ENCODE measurements around the gene GAA.

The GAA gene

DNA sequence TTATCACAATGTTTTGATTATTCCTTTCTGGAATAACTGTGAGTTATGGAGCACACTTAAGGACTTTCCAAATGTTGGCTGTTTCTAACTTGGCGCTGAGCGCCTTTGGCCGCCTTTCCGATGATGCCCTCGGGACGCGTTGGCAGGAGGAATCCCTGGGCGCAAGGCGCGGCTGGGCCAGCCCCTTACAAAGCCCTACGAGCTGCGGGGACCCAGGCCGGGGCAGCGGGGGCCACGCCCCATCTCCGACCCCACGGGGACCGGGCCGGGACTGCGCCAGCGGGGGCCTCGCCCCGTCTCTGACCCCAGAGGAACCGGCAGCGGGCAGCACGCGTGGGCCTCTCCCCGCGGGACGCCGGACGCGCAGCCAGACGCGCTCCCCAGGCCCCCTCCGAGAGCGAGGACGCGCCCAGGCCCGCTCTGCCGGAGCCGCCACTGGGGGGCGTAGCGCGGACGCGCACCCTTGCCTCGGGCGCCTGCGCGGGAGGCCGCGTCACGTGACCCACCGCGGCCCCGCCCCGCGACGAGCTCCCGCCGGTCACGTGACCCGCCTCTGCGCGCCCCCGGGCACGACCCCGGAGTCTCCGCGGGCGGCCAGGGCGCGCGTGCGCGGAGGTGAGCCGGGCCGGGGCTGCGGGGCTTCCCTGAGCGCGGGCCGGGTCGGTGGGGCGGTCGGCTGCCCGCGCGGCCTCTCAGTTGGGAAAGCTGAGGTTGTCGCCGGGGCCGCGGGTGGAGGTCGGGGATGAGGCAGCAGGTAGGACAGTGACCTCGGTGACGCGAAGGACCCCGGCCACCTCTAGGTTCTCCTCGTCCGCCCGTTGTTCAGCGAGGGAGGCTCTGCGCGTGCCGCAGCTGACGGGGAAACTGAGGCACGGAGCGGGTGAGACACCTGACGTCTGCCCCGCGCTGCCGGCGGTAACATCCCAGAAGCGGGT is at the start of gene GAA:
Gene GAA (plus strand): TSS at position 571 of the 935 bp plus-strand sequence. CDS start 3,006 bp downstream, outside the sequence.
- in situ Hi-C loops (cut with HindIII; ENCODE audit: low pct_ligation_motif_present, low pct_unique_long_range_greater_than_20kb, low sequenced_read_pairs): no loop called here
- peak; percentile 85 for DNase-seq

DNA sequence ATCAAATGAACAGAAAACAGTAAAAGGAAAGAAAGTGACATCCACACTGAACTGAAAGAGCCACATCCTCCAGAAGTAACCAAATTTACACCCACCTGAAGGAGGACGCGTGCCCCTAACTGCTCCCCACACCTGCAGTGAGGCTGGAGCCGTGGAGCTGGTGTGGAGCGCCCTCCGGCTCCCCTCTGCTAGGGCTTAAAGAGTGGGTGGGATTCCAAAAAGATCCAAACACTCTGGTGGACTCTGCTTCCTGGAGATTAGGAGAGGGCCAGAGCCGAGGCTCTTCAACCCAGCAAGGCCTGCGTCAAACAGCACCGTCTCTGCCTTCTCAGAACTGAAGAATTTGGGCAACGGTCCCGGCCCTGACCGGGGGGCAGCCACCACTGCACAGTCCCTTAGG is 49.7 kb upstream of the GAA start:
- in situ Hi-C loops (cut with HindIII; ENCODE audit: low pct_ligation_motif_present, low pct_unique_long_range_greater_than_20kb, low sequenced_read_pairs): no loop called here
- no peak for DNase-seq

DNA sequence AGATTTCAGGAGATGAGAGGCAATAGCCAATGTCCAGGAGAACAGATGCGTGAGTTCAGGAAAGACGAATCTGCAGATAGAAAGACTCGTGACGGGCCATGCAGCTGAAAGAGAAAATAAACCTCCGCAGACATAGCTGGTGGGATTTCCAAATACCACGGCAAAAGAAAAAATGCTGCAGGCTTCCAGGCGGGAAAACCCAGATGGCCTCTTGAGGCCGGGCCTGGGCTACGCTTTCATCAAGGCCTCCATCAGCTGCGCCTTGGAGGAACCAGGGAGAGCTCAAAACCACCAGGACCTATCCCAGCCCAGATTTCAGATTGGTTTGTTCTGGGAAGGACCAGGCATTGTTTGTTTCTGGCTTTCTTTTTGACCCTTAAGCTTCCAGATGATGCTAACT is 48.3 kb upstream of the GAA start:
- no peak for DNase-seq
- in situ Hi-C loops (cut with HindIII; ENCODE audit: low pct_ligation_motif_present, low pct_unique_long_range_greater_than_20kb, low sequenced_read_pairs): no loop called here

DNA sequence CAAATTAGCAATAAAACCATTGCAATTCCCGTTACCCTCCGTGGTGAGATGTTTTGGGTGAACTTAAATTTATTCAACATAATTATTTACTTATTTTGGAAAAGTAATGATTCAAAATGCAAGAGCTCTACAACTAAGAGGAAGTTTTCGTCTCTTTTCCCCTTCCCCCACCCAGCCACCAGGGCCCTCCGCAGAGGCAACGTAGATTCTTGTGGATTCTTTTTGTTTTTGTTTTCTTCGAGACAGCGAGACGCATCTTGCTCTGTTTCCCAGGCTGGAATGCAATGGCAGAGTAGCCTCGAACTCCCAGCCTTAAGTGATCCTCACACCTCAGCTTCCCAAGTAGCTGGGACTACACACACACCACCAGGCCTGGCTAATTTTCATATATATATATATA is 45.8 kb upstream of the GAA start:
- in situ Hi-C loops (cut with HindIII; ENCODE audit: low pct_ligation_motif_present, low pct_unique_long_range_greater_than_20kb, low sequenced_read_pairs): no loop called here
- no peak for DNase-seq

DNA sequence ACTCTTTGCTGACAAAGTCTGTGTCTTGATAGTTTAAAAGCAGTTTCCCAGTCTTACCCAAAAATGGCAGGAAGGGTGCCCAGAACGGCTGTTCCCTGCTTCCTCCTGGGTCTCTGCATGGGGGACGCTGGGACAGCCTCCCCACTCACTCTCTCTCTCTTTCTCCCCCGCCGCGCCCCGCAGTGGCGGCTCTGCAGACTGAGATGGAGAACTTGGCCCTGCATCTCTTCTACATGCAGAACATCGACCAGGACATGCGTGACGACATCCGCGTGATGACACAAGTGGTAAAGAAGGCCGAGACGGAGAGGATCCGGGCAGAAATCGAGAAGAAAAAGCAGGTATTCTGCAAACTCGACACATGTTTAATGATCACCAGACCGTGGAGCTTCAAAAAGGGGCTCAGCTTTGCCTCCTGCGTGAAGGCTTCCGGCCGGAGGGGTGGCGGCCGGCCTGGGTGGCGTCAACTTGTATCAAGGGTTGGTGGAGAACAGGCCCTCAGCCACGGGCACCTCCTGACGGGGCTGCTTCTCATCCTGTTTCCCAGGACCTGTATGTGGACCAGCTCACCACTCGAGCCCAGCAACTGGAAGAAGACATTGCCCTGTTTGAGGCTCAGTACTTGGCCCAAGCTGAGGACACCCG is 42.9 kb upstream of the GAA start:
- no peak for DNase-seq
- in situ Hi-C loops (cut with HindIII; ENCODE audit: low pct_ligation_motif_present, low pct_unique_long_range_greater_than_20kb, low sequenced_read_pairs): no loop called here

DNA sequence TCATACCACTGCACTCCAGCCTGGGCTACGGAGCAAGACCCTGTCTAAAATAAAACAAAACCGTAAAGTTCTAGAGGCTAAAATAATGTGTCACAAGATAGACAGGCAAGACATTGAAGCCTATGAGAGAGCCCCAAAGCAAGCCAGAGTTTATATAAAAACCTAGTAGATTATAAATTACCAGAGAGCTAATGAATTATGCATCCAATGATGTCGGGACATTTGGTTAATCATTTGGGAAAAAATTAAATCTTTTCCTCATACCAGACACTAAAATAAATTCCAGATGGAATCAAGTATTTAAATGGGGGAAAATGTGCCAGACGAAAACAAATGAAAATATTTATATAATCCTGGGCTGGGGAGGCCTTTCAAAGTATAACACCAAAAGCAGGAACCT is 40.7 kb upstream of the GAA start:
- in situ Hi-C loops (cut with HindIII; ENCODE audit: low pct_ligation_motif_present, low pct_unique_long_range_greater_than_20kb, low sequenced_read_pairs): no loop called here
- no peak for DNase-seq

DNA sequence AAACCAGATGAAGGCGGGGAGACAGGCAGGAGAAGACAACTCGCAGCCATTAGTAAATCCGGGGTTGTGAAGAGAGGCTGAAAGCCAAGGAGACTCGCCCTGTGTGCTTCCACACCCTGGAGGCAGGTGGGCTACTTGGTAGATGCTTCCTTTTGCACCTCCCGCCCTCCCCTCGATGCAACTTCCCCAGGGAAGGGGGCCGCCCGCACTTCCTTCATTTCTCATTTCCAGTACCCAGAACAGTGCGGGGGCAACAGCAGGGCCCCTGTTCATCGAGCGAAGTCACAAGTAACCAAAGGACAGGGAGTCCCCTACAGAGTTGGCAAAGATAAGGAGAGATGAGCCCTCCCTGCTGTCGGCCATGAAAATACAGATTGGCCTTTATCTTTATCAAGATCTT is 40.0 kb upstream of the GAA start:
- no peak for DNase-seq
- in situ Hi-C loops (cut with HindIII; ENCODE audit: low pct_ligation_motif_present, low pct_unique_long_range_greater_than_20kb, low sequenced_read_pairs): no loop called here

DNA sequence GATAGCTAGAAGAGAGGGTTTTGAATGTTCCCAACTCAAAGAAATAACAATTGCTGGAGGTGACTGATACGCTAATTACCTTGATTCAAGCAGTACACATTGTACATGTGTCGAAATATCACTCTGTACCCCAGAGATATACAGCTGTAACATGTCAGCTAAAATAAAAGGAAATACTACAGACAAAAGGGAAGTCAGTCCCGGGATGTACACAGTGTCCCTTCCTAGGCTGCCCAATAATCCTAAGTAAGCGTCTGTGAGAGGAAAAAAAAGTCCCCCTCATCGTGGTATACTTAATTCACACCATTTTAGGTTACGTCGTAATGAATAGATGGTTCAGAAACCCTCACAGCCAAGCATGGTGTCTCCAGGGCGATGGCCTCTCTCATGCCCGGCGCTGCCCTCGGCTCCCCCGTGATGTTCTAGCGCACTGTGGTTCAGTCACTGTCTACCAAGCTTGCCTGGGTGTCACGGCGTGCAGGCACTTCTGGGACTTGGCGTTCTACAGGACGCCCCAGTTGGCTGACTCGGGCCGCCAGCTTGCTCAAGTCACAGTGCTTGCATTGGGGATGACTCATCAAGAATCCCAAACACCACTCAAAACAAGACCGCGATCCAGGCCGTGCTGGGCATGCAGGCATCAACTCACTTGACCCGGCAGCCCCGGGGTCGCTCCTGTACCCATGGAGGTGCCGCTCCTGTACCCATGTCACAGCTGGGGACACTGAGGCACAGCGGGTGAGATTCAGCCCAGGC is 37.4 kb upstream of the GAA start:
- DNase-seq: peak; percentile 82
- in situ Hi-C loops (cut with HindIII; ENCODE audit: low pct_ligation_motif_present, low pct_unique_long_range_greater_than_20kb, low sequenced_read_pairs): no loop called here

DNA sequence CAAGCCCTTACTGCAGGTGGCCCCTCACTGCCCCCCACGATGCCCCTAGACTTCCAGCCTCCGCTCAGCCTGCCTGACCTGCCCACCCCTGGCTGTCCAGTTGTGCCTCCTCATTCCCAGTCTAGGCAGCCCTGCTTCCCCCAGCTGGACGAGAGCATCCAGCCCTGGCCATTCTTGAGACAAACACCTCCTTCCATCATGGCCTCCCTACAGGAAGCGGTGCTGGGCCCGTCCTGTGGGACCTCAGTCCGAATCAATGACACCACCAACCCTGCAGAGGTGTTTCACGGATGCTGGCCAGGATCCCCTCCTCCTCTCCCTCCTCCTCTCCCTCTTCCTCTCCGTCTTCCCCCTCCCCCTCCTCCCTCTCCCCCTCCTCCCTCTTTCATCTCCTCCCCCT is 36.7 kb upstream of the GAA start:
- DNase-seq: no peak
- in situ Hi-C loops (cut with HindIII; ENCODE audit: low pct_ligation_motif_present, low pct_unique_long_range_greater_than_20kb, low sequenced_read_pairs): no loop called here

DNA sequence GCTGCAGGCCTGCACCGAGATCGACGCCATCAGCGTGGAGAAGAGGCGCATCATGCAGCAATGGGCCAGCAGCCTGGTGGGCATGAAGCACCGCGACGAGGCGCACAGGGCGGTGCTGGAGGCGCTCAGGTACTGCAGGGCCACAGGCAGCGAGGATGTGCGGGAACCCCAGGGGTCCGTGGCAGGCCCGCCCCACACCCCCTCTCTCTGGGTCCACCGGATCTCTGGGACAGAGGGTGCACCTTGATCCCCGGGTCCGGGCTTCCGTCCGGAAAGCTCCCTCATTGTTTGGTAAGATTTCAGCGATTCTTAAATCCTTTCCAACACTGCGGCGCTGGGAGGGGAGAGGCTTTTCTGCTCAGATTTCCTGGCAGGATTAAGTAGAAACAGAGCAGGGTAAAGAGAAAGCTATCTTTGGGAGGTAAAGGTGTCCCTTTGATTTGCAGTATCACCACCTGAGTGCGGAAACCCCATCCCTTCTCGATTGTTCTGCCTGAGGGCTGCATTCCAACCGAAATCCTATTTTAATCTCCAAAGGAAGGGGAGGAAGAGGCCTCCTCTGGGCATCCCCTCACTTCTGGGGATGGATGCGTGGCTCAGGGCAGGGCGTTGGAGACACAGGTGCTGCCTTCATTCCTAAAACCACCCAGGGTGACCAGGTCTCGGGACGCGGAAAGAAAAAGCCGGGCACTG is 35.8 kb upstream of the GAA start:
- in situ Hi-C loops (cut with HindIII; ENCODE audit: low pct_ligation_motif_present, low pct_unique_long_range_greater_than_20kb, low sequenced_read_pairs): no loop called here
- no peak for DNase-seq

DNA sequence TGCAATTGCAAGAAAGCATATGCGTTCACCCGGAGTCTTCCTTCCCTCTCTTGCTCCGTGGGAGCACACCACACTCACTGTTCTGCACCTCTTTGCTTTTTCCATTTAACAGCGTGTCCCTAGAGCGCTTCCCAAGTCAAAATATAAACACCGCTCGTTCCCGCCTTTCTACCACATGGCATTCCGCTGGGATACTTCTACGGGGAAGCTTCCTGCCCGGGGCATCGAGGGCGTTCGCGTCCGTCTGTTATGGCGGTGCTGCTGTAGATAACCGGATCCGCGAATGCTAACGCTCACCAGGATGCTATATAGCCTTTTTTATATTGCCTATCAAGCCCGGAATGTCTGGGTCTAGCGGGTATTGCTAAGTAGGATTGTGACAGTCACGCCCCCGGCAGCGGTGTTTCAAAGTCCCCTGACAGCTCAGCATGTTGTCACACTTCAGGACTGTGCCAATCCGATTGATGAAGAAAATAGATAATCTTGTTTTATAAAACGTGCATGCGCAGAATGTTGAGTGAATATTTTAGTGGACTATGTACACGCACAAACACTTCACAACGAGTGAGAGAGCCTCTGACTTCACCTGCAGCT is 33.9 kb upstream of the GAA start:
- DNase-seq: no peak
- in situ Hi-C loops (cut with HindIII; ENCODE audit: low pct_ligation_motif_present, low pct_unique_long_range_greater_than_20kb, low sequenced_read_pairs): no loop called here

DNA sequence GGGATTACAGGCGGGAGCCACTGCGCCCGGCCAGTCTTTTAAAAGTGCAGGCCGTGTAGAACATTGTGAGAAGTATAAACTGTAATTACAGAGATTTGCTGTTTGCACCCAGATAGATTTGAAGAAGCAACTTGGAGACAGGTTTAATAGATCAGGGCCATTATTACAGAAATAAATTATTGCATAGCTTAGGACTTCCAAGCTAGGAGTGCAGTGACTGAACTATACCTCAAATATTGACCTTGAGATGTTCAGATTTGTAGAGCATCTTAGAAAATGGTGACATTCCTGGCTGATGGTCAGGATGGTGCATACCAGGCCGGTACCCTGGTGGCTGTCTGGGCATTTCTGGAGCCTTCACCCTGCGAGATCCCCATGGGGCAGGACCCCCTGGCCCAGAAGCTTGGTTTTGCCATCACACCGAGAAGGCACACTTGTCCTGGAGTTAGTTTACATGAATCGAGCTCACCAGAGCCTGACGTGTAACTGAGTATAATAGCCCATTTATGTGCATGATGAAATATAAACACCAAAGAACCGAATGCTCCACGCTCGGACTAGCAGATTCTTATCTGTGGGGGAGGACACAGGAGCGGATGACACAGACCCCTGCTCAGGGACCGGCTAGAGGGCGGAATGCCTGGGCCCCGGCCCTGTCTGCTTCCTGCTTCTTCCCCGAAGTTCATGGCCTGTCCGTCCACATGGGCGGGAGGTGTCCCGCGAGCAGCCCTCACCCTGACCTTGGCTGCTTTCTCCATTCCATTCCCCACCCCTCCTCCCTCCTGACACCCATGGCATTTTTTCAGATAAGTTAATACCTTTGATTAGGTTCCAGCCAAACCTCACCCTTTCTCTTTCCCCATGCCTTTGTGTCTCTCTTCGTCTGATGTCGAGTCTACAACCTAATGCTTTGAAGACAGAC is 32.8 kb upstream of the GAA start:
- DNase-seq: no peak
- in situ Hi-C loops (cut with HindIII; ENCODE audit: low pct_ligation_motif_present, low pct_unique_long_range_greater_than_20kb, low sequenced_read_pairs): no loop called here

DNA sequence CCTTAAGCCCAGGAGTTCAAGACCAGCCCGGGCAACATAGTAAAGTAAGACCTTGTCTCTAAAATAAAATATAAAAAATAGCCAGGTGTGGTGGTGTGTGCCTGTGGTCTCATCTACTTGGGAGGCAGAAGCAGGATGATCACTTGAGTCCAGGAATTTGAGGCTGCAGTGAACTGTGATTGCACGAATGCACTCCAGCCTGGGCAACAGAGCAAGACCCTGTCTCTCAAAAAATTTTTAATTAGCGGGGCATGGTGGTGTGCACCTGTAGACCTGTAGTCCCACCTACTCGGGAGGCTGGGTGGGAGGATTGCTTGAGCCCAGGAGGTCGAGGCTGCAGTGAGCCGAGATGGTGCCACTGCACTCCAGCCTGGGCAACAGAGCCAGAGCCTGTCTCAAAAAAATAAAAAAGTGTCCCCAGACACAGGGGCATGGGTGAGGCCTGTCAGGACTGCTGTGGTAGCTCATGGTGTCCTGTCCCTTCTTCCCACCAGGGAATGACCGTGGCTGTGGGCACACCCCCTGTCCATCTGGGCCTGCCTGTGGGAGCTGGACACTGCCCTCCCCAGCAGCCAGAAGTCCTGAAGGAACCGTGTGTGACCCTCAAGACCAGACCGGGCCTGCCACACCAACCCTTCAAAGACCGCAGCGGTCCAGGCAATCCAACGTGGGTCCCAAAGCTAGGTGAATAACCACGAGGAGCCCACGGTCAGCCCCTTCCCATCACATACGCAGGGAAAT is 30.8 kb upstream of the GAA start:
- in situ Hi-C loops (cut with HindIII; ENCODE audit: low pct_ligation_motif_present, low pct_unique_long_range_greater_than_20kb, low sequenced_read_pairs): no loop called here

DNA sequence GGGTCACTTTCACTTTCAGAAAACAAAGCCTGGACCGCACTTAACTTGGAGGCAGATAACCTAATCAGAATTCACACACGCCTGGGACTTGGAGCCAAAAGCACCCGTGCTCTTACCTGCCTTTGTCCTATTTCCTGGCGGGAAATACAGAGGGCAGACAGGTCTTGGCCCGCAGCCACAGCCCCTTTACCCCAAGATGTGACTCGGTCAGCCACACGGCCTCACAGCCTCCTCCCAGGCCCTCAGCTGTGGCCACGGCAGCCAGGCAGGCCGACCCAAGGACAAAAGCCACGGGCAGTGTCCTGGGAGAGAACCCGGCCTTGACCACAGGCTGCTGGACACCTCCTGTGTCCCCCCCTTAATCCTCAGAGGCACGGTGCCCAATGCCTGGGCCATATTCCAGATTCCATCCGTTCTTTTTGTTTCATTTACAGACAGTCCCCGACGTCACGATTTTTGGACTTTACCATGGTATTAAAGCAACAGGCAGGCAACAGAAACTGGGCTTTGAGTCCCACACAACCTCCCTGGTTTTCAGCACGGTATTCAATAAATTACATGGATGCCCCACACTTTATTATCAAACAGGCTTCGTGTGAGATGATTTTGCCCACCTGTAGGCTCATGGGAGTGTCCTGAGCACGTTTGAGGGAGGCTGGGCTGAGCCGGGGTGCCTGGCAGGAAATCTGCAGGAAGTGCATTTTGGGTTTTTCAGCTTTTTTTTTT is 30.1 kb upstream of the GAA start:
- in situ Hi-C loops (cut with HindIII; ENCODE audit: low pct_ligation_motif_present, low pct_unique_long_range_greater_than_20kb, low sequenced_read_pairs): no loop called here
- DNase-seq: no peak

More for the DNA sequence above, 30.8 kb upstream of the GAA start:
- DNase-seq: no peak

DNA sequence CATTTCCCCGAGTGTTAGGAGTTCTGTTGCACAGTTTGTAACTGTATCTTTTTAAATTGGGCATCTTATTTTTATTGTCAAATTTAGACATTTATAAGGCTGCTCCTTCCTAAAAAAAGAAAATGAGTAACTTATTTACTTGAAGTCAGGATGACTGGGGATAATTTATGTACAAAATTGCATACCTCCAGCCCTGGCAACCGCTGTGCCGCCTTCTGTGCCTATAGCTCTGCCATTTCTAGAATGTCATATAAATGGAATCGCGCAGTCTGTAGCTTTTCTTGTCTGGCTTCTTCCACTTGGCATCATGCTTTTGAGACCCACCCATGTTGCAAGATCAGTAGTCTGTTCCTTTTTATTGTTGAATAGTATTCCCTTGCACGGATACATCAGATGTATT is 29.0 kb upstream of the GAA start:
- in situ Hi-C loops (cut with HindIII; ENCODE audit: low pct_ligation_motif_present, low pct_unique_long_range_greater_than_20kb, low sequenced_read_pairs): no loop called here

DNA sequence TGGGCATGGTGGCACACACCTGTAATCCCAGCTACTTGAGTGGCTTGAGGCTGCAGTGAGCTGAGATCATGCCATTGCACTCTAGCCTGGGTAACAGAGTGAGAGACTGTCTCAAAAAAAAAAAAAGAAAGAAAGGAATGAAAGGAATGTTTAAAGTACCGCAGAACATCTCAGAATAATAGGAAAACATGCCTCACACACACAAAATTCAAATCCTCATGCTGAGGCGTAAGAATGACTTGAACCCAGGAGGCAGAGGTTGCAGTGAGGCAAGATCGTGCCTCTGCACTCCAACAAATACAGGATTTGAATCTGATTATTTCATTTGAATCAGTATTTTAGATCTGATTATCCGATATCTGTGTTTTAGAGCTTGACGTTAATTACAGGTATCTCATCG is 21.3 kb upstream of the GAA start:
- no peak for DNase-seq
- in situ Hi-C loops (cut with HindIII; ENCODE audit: low pct_ligation_motif_present, low pct_unique_long_range_greater_than_20kb, low sequenced_read_pairs): no loop called here

More for the DNA sequence above, 29.0 kb upstream of the GAA start:
- no peak for DNase-seq

Measured in ACHN (cell line).